GM19099 (cell line): ENCODE measurements around the gene HSPA12A.

Experiments
- POLR2A ChIP-seq: IDR thresholded peaks from 3 replicates; pipeline ENCODE4 v1.6.1; 2011; ENCODE audit warnings: low read depth; ENCODE audit not compliant: insufficient read length; ENCODE audit errors: extremely low read depth

HSPA12A gene

DNA sequence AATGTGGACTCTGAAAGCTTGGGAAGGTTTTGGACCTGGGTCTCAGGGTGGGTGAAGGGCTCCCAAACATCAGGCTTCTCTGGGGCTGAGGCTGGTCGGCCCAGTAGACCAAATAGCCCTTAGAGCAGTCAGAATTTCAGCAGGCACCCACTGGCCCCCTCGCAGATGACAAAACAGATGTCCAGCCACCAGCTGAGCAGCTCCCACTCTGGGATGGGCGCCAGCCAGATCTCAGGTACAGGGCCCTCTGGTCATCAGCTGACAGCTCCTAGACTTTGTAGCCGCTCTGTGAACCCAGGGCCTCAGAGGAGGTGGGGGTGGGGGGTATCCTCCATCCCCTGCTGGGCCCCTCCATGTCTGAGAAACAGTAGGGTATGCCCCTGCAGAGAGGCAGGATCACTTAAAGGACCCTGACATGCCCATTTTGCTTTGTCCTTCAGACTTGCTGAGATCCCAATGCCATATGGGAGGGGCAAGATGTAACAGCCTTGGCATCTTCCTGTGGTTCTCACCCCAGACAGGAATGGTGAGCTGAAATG, 26.5 kb downstream of the HSPA12A start:
- no peak for TF ChIP-seq POLR2A

- no peak for TF ChIP-seq POLR2A
These were observed 27.0 kb downstream of the HSPA12A start for GRCh38 chr10:116715341-116715740.

- TF ChIP-seq POLR2A, result no peak
These were observed 28.5 kb downstream of the HSPA12A start for GRCh38 chr10:116713846-116714245.

DNA sequence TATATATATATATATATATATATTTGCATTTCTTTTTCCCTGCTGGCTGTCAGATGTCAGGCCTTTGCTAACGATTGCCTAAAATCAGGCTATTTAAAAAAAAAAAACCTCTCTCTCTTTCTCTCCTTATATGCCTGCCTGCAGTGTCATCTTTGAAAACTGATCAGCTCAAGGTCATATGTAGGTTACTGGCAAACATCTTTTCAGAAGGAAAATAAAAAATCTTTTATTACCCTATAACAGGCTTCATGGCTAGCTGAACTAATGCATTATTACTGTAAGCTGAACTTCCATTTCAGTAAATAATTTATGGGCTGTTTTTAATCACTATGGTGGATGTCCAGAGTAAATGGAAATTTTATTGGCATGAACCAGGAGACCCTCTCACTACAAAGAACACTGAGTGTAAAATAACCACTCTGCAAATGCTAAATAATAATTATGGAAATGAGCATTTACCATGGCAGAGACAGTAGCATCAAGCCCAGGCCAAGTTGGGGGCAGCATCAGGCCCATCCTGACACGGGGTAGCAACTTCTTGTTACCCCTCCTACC, 29.3 kb downstream of the HSPA12A start:
- no peak for TF ChIP-seq POLR2A

DNA sequence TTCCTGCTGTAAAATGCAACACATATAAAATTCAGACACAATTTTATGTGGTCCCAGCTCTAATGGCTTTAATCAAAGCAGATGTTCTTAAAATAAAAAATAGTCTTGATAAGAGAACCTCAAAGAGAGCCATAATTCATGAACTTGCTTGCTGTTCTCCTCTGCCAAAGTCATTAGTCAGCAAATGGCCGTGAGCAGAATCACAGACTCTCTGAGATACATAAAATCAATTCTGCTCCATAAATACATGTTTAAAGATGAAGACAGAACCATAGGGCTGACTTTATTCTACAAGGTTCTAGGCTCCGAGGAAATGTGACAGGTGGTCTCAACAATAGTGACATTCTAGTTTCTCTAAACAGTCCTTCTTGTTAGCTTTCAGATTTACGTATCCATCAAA, 29.8 kb downstream of the HSPA12A start:
- TF ChIP-seq POLR2A, result no peak

GRCh38 chr10:116710076-116710475, 32.3 kb downstream of the HSPA12A start:
- no peak for TF ChIP-seq POLR2A

GRCh38 chr10:116708877-116709276, 33.5 kb downstream of the HSPA12A start:
- TF ChIP-seq POLR2A, result no peak

DNA sequence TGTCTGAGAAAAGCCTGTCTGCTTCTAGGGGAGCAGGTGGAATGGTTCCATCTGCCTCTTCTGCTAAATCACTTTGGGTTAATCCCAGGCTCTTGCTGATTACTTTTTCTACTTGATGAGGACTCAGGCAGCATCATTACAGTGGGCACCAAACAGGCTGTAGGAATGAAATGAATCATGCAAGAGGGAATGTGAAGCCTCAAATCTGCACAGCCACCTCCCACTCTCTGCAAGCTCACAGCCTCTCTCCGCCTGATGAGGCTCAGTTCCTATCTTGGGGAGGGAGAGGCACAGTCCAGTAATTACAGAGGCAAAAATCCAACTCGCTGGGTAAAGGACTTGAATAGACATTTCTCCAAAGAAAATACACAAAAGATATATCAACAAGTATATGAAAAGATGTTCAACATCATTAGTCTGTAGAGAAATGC, 34.0 kb downstream of the HSPA12A start:
- no peak for TF ChIP-seq POLR2A

GRCh38 chr10:116707981-116708380, 34.4 kb downstream of the HSPA12A start:
- TF ChIP-seq POLR2A, result no peak

GRCh38 chr10:116706281-116706680, 36.1 kb downstream of the HSPA12A start:
- TF ChIP-seq POLR2A, result no peak

DNA sequence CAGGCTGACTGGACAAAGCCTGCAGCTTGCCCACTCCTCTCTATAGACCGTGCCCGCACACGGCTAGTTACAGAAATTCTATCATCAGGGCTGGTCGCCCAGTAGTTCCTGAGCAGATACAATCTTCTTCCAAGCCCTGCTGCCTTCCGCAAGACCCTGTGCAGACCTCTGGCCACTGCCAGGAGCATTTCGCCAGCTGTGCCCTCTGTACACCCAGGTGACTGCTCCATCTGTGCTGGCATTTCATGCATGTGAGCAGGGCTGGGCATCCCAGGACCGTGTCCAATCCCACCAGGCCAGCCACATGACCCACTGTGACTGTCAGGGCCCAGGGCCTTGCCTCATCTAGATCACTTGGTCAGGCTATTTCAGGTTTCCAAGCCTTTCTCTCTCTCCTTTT, 36.9 kb downstream of the HSPA12A start:
- TF ChIP-seq POLR2A, result no peak

DNA sequence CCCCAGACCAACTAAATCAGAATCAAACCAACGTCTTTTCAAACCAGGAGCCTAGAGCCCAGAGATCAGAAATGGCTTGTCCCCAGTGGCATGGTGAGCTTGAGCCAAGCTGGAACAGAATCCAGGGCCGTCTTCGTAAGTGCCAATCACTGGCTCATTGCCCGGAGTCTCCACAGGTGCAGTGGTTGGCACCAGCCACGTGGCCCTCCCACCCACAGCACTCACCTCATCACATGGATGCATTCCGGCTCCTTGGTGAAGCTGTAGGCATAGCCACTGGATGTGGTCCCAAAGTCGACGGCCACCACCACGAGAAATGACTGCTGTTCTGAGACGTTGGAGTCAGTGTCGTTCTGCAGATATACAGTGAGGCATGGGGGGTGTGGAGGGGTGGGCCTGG, 37.4 kb downstream of the HSPA12A start:
- TF ChIP-seq POLR2A, result no peak

DNA sequence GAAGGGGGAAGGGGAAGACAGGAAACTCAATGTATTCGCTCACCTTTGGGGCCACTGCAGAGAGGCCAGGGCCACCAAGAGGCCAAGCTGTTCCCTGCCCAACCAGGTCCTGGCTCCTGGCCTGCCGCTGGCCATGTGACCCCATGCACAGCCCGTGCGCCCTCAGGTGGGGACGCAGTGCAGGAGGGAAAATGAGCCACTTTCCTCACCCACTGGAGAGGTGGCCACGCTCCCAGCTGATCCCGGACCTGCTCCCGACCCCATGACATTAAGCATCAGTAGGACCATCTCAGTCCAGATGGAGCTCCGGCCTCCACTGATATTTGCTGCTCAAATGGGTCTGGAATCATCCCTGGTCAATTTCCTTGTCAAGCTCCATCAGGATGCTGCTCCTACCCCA, 40.2 kb downstream of the HSPA12A start:
- TF ChIP-seq POLR2A, result no peak

- TF ChIP-seq POLR2A, result no peak
These were observed 42.8 kb downstream of the HSPA12A start for GRCh38 chr10:116699471-116700150.

DNA sequence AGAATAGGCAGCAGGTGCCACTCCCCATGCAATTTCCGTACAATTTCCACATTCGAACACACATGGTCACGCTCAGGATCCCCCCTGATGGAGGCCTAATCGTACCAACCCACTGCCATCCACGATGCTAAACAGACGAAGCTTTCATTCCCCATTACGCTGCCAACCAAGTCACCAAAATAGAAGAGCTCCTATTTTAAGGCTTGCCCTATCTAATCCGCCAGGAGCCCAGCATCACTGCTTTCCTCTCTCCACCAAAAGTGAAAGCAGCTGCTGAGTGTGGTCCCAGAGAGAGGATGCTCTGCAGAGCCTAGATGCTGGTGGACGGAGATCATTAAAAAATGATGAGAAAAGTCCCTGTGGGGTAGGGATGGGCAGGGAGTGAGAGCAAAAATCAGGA, 43.3 kb downstream of the HSPA12A start:
- no peak for TF ChIP-seq POLR2A

- no peak for TF ChIP-seq POLR2A
These were observed 44.0 kb downstream of the HSPA12A start for GRCh38 chr10:116698364-116698763.
